ENCODE measurements around the gene LEKR1.
A peak's percentile ranks its signal among the peaks of the same experiment; 100 is the strongest.

The LEKR1 gene

GRCh38 chr3:156816794-156817645 is 9.1 kb upstream of the LEKR1 start (continued):
- TF ChIP-seq PRDM4 (tag by site-specific recombination; IDR thresholded peaks at IDR 0.05) (peak; percentile 79; the same call in 1 of the 2 replicates), ZNF488 (tag by site-specific recombination; IDR thresholded peaks at IDR 0.05) (no peak), ZNF621 (tag by site-specific recombination; IDR thresholded peaks at IDR 0.05) (no peak), ZIC2 (tag by site-specific recombination; IDR thresholded peaks at IDR 0.05) (peak; percentile 63), MEIS1 (CRISPR knock-in tag; IDR thresholded peaks at IDR 0.05; ENCODE audit: borderline replicate concordance) (no peak), ZNF558 (tag by site-specific recombination; IDR thresholded peaks at IDR 0.05) (0 out of 2 replicates have a peak, but pooled peaks have one; percentile 58), ZNF23 (tag by site-specific recombination; IDR thresholded peaks at IDR 0.05; ENCODE audit: borderline replicate concordance) (no peak), ZNF366 (tag by site-specific recombination; conservative IDR thresholded peaks at IDR 0.05) (peak; percentile 63; the same call in 1 of the 2 replicates), ZNF16 (tag by site-specific recombination; IDR thresholded peaks at IDR 0.05; ENCODE audit: low read depth) (no peak), ZNF585B (tag by site-specific recombination; IDR thresholded peaks at IDR 0.05) (no peak), ZBTB48 (tag by site-specific recombination; IDR thresholded peaks at IDR 0.05) (no peak), ZNF501 (tag by site-specific recombination; IDR thresholded peaks at IDR 0.05) (peak; percentile 46; the same call in 1 of the 2 replicates), ZNF10 (tag by site-specific recombination; IDR thresholded peaks at IDR 0.05) (peak; percentile 56; the same call in 1 of the 2 replicates), ZSCAN4 (tag by site-specific recombination; IDR thresholded peaks at IDR 0.05) (no peak), MZF1 (tag by site-specific recombination; IDR thresholded peaks at IDR 0.05; ENCODE audit: borderline replicate concordance) (peak; percentile 75; the same call in 1 of the 2 replicates), ZNF133 (tag by site-specific recombination; IDR thresholded peaks at IDR 0.05) (no peak), ZNF660 (tag by site-specific recombination; IDR thresholded peaks at IDR 0.05) (peak; percentile 84; the same call in 1 of the 2 replicates), ZFP41 (tag by site-specific recombination; IDR thresholded peaks at IDR 0.05; ENCODE audit: borderline replicate concordance) (no peak), ZNF571 (tag by site-specific recombination; IDR thresholded peaks at IDR 0.05) (no peak), KLF10 (tag by site-specific recombination; IDR thresholded peaks at IDR 0.05) (peak; percentile 78), MYNN (tag by site-specific recombination; IDR thresholded peaks at IDR 0.05; ENCODE audit: borderline replicate concordance) (no peak), KLF16 (tag by site-specific recombination; IDR thresholded peaks at IDR 0.05) (0 out of 2 replicates have a peak, but pooled peaks have one; percentile 30), ZNF529 (tag by site-specific recombination; IDR thresholded peaks at IDR 0.05; ENCODE audit: insufficient replicate concordance) (no peak)
- TF ChIP-seq, protein P1, sequence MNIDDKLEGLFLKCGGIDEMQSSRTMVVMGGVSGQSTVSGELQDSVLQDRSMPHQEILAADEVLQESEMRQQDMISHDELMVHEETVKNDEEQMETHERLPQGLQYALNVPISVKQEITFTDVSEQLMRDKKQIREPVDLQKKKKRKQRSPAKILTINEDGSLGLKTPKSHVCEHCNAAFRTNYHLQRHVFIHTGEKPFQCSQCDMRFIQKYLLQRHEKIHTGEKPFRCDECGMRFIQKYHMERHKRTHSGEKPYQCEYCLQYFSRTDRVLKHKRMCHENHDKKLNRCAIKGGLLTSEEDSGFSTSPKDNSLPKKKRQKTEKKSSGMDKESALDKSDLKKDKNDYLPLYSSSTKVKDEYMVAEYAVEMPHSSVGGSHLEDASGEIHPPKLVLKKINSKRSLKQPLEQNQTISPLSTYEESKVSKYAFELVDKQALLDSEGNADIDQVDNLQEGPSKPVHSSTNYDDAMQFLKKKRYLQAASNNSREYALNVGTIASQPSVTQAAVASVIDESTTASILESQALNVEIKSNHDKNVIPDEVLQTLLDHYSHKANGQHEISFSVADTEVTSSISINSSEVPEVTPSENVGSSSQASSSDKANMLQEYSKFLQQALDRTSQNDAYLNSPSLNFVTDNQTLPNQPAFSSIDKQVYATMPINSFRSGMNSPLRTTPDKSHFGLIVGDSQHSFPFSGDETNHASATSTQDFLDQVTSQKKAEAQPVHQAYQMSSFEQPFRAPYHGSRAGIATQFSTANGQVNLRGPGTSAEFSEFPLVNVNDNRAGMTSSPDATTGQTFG (tag by site-specific recombination; IDR thresholded peaks at IDR 0.05; ENCODE audit: borderline replicate concordance), result no peak
- TF ChIP-seq, protein P2, sequence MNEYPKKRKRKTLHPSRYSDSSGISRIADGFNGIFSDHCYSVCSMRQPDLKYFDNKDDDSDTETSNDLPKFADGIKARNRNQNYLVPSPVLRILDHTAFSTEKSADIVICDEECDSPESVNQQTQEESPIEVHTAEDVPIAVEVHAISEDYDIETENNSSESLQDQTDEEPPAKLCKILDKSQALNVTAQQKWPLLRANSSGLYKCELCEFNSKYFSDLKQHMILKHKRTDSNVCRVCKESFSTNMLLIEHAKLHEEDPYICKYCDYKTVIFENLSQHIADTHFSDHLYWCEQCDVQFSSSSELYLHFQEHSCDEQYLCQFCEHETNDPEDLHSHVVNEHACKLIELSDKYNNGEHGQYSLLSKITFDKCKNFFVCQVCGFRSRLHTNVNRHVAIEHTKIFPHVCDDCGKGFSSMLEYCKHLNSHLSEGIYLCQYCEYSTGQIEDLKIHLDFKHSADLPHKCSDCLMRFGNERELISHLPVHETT (tag by site-specific recombination; IDR thresholded peaks at IDR 0.05), result peak; percentile 66; the same call in 1 of the 2 replicates
- TF ChIP-seq, protein P3, sequence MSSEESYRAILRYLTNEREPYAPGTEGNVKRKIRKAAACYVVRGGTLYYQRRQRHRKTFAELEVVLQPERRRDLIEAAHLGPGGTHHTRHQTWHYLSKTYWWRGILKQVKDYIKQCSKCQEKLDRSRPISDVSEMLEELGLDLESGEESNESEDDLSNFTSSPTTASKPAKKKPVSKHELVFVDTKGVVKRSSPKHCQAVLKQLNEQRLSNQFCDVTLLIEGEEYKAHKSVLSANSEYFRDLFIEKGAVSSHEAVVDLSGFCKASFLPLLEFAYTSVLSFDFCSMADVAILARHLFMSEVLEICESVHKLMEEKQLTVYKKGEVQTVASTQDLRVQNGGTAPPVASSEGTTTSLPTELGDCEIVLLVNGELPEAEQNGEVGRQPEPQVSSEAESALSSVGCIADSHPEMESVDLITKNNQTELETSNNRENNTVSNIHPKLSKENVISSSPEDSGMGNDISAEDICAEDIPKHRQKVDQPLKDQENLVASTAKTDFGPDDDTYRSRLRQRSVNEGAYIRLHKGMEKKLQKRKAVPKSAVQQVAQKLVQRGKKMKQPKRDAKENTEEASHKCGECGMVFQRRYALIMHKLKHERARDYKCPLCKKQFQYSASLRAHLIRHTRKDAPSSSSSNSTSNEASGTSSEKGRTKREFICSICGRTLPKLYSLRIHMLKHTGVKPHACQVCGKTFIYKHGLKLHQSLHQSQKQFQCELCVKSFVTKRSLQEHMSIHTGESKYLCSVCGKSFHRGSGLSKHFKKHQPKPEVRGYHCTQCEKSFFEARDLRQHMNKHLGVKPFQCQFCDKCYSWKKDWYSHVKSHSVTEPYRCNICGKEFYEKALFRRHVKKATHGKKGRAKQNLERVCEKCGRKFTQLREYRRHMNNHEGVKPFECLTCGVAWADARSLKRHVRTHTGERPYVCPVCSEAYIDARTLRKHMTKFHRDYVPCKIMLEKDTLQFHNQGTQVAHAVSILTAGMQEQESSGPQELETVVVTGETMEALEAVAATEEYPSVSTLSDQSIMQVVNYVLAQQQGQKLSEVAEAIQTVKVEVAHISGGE (tag by site-specific recombination; conservative IDR thresholded peaks at IDR 0.05; ENCODE audit: low read depth), result peak; percentile 52
